Activated effector memory CD4-positive, alpha-beta T cell treated with anti-CD3 and anti-CD28 coated beads, Interleukin-2, amount 50 U/mL, for 16 hours (primary cell): ENCODE data around the gene ANXA4.
"Not testable (repeated sequence)": the region's sequence is repeated elsewhere in the genome, so short reads cannot be mapped to it uniquely, and the experiment has no call there.

Experiments
- DNase-seq: peaks from one replicate; pipeline ENCODE4 v3.0.0-alpha.2; 2020

ANXA4 gene

GRCh38 chr2:69780921-69781320 is 39.0 kb downstream of the ANXA4 start:
- DNase-seq = no peak

- no peak for DNase-seq
Measured at GRCh38 chr2:69781321-69782248, 39.7 kb downstream of the ANXA4 start.

GRCh38 chr2:69784228-69784627 is 42.3 kb downstream of the ANXA4 start:
- no peak for DNase-seq

- no peak for DNase-seq
Measured at GRCh38 chr2:69785358-69785757, 43.4 kb downstream of the ANXA4 start.

- no peak for DNase-seq
Measured at GRCh38 chr2:69786052-69786560, 44.2 kb downstream of the ANXA4 start.

DNA sequence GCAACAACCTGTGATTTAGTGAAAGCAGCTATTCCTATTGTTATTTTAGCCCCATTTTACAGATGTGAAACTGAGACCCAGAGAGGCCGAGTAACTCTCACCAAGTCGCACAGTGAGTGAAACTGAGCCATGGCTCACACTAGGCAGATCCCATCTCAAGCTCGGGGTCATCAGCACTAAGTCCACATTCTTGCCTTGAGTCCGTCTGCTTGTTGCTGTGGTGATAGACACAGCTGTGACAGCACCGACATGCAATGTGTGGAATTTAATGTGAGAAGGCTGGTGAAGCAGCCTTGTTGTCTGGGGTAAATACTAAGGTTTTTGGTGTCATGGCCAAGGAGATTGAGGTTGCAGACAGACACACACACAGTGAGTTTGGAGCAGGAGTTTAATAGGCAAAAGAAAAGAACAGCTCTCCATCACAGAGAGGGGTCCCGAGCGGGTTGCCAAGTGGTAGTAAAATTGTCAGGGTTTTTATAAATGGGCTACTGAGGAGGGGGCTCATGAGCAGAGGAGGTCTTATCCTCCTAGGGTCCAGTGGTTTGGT is 47.3 kb downstream of the ANXA4 start:
- no peak for DNase-seq

DNA sequence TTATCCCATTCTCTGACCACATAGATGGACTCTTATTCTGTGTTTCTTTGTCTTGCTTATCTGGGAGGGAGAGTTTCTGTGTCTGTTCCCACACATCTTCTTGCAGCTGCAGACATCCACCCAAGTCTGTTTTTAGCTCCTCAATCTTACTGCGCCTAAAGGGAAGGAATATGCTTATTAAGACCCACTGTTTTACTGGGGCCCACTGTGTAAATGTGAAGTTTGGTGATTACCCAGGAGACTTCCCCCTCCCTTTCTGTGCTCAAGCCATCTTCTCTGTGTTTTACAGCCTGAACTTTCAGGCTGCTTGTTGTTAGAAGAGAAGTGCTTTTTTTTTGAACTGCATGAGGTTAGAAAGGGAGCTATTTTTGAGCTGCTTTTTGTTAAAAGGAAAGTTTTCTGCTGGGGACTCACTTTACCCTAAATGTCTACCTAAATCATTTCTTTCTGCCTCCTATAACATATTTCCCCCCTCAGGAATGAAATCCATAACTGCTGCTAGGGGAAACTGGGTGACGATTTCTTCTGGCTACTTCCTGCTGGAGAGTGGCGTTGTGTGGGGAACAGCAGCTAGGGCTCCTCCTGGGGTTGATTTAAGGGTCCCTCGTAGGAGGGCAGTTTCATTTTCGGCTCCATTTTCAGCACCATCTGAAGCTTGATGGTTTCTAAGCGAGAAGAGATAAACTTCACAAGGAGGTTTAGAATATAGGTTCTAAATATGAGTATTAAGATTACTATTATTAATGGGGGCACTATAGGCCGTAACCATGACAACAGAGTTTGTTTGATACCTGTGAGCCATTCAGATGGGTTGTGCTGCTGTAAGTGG is 48.1 kb downstream of the ANXA4 start:
- no peak for DNase-seq

GRCh38 chr2:69790601-69790959 is 48.6 kb downstream of the ANXA4 start:
- no peak for DNase-seq

DNA sequence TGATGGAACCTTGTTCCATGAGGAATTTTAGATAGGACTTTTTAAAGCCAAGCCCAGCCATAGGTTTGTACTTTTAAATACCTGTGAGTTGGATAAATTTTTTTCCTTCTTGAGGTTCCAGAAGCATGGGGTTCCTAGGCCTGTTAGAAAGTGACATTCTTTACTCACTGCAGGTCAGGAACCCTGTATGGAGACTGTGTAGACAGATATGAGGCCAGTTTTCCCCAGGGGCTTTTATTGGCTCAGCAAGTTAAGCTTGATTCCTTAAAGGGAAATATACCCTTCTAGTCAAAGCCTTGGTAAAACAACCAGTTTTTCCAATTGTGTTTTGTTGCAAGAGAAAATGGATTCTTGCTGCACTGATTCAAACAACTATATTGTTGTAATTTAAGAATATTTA is 49.1 kb downstream of the ANXA4 start:
- no peak for DNase-seq

- DNase-seq = no peak
Measured at GRCh38 chr2:69796174-69796573, 54.2 kb downstream of the ANXA4 start.

- DNase-seq = no peak
Measured at GRCh38 chr2:69797235-69797634, 55.3 kb downstream of the ANXA4 start.

DNA sequence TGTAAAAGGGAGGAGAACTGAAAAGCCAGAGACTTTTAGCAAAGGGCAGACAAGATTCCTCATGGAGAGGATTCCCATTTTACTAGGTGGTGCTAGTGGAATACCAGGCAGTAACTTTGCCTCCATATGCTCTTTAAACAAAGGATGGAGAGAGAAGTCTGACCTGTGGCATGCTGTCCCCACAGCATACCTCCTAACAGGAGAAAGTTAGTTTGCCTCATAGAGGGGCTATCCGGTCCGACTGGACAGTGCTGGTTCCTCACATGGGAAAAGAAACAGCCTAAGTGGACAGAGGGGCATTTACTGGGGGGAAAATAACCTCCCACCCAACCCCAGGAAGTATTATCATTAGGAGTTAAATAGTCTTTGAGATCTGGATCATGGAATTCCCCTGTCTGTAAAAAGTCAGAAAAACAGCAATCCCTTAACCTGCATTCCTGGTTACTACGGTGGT is 55.9 kb downstream of the ANXA4 start:
- DNase-seq = no peak

DNA sequence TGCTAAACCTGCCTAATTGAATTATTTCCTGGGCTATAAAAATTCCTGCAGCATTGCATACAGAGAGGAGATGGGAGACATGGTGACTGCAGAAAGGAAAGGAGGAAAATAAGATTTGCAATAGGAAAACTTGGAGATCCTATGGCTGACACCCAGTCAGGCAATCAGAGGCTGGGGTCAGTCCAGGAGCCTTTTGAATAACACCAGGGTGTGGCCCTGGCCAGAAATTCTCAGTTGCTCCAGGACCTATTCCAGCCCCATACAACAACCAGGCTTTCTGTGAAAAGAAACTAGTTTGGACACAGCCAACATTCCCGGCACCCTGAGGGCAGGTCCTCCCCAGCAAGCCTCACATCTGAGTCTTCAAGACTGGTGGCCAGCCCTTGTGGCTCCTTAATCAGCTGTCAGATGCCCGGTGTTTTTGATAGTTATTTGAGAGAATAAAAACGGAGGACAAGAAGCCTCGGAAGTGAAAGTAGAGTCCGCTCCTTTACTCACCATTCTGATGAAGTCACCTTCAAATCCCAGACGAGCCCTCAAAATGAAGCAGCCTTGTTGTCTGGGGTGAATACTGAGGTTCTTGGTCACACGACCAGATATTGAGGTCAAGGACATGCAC is 56.5 kb downstream of the ANXA4 start:
- no peak for DNase-seq

DNA sequence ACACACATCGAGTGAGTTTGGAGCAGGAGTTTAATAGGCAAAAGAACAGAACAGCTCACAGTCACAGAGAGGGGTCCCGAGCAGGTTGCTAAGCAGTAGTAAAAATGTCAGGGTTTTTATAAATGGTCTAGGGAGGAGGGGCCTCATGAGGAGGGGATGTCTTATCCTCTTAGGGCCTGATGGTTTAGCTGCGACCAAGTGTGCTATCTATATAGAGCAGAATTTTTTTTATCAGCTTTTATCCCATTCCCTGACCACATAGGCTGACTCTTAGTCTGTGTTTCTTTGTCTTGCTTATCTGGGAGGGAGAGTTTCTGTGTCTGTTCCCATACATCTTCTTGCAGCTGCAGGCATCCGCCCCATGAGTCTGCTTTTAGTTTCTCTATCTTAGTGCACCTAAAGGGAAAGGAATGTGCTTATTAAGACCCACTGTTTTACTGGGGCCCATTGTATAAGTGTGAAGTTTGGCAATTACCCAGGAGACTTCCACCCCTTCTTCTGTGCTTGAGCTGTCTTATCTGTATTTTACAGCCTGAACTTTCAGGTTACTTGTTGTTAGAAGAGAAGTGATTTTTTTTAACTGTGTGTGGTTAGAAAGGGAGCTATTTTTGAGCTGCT is 57.1 kb downstream of the ANXA4 start:
- DNase-seq = no peak

DNA sequence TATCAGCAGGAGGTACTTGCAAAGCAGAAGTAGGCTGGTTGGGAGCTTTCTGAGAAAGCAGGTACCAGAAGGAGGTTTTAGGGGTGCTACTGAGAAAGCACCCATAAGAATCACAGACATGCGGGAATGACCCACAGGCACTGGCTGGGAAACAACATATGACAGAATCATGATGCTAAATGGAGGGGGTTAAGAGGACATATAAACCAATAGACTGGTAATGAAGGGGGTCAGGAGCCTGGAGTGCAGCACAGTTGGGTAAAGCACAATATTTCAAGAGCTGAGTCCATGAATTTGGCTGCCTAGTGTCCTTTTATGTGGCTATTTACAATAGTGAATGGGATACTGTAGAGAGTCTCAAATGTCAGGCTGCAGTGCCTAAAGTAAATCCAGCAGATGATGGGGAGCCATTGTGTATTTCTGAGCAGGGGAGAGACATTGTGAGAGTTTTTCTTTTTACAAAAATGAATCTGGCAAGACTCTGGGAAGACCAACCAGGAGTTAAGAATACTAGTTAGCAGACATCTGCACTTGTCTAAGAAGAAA is 59.9 kb downstream of the ANXA4 start:
- no peak for DNase-seq

GRCh38 chr2:69802781-69803367 is 60.9 kb downstream of the ANXA4 start:
- not testable (repeated sequence) for DNase-seq

- no peak for DNase-seq
Measured at GRCh38 chr2:69804416-69804815, 62.5 kb downstream of the ANXA4 start.

- no peak for DNase-seq
Measured at GRCh38 chr2:69805887-69806286, 64.0 kb downstream of the ANXA4 start.

GRCh38 chr2:69807821-69808540 is 66.0 kb downstream of the ANXA4 start:
- DNase-seq = no peak

GRCh38 chr2:69810550-69810949 is 68.6 kb downstream of the ANXA4 start:
- DNase-seq = no peak

DNA sequence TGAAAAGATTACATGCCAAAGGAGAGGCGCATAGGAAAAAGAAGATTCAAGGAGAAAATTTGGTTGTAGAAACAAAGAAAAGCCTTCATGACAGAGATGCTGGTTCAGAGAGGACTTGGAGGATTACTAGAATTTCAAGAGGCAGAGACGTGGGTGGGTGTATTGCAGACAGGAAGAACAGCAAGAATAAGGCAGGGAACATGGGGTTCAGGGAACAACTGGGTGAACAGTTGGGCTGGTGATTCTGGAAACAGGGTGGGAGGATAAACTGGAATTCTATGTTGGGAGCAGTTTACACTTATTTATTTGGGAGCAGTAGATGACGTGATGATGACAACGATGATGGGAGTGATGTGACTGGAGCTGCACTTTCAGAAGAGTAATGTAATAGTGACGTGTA is 69.1 kb downstream of the ANXA4 start:
- DNase-seq = no peak
